Fibroblast of the aortic adventitia (primary cell): ENCODE data around the gene SVOP. TPM values are rescaled to one million over a fixed set of nuclear protein-coding genes. Genes with fewer than 3 reads are reported as not detected.

Experiments
- DNase-seq: peaks from one replicate; pipeline ENCODE4 v3.0.0-alpha.2; 2010; ENCODE audit warnings: low read depth
- H3K4me3 ChIP-seq: 2 replicates; pipeline ENCODE4 v1.5.1; 2011; ENCODE audit warnings: low read depth, mild to moderate bottlenecking, control low read depth, low read length, moderate library complexity
- total RNA-seq: library from RNA; depleted of rRNA; stranded (reverse); fragments of >200 nt; gene quantifications from 2 replicates; pipeline ENCODE4 v1.2.3, GENCODE V29; 2012; ENCODE audit warnings: low replicate concordance
- TF ChIP-seq, protein P1 (sequence below): IDR thresholded peaks from 2 replicates; pipeline ENCODE4 v1.5.1; 2011; ENCODE audit warnings: mild to moderate bottlenecking, low read length, control low read depth, inconsistent platforms; ENCODE audit not compliant: insufficient read depth

Gene SVOP
- total RNA-seq, 1 donor = not detected

DNA sequence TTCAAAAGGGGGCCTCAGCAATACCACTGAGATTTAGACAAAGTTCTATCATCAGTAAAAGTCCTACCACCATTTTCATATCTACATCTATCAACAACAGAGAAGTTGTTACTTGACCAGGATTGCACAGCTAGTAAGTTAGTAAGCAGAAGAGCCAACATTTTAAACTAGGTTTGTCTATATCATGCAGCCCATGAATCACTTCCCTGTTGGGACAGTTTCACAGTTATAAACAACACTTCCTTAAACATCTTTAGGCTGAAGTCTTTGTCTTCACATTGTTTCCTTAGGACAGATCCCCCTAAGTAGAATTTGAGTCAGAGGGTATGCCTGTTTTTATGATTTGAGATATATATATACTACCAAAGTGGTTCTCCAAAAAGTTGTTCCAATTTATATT is 72.5 kb downstream of the SVOP start:
- H3K4me3 ChIP-seq = no peak overlapping the region
- TF ChIP-seq, protein P1, sequence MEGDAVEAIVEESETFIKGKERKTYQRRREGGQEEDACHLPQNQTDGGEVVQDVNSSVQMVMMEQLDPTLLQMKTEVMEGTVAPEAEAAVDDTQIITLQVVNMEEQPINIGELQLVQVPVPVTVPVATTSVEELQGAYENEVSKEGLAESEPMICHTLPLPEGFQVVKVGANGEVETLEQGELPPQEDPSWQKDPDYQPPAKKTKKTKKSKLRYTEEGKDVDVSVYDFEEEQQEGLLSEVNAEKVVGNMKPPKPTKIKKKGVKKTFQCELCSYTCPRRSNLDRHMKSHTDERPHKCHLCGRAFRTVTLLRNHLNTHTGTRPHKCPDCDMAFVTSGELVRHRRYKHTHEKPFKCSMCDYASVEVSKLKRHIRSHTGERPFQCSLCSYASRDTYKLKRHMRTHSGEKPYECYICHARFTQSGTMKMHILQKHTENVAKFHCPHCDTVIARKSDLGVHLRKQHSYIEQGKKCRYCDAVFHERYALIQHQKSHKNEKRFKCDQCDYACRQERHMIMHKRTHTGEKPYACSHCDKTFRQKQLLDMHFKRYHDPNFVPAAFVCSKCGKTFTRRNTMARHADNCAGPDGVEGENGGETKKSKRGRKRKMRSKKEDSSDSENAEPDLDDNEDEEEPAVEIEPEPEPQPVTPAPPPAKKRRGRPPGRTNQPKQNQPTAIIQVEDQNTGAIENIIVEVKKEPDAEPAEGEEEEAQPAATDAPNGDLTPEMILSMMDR = no peak
- no peak for DNase-seq

GRCh38 chr12:108947097-108947496 is 73.8 kb downstream of the SVOP start:
- no peak overlapping the region for H3K4me3 ChIP-seq
- TF ChIP-seq, protein P1 = no peak
- DNase-seq = no peak

DNA sequence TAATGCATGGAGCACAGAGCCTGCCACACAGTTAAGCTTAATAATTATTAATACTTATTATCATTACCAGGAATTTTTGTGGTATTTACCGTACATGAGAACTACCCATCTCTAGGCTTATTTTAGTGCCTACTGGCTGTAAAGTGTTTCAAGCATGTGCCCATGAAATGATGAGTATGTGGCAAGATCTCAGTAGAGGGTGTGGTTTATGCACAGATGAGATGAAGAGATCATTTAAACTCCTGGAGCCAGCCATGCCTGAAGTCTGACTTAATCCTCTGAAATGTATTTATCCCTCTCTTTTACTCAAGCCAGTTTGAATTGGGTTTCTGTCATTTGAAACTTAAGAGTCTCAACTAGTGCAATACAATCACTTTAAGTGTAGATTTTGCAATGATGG is 80.7 kb downstream of the SVOP start:
- TF ChIP-seq, protein P1 = no peak

GRCh38 chr12:108939594-108939993 is 81.3 kb downstream of the SVOP start:
- TF ChIP-seq, protein P1 = no peak
- DNase-seq = peak; percentile 8
- H3K4me3 ChIP-seq = no peak overlapping the region

More for the DNA sequence above, 80.7 kb downstream of the SVOP start:
- DNase-seq = no peak
- no peak overlapping the region for H3K4me3 ChIP-seq

GRCh38 chr12:108938247-108938924 is 82.5 kb downstream of the SVOP start:
- DNase-seq = no peak
- TF ChIP-seq, protein P1 = no peak
- no peak overlapping the region for H3K4me3 ChIP-seq

- TF ChIP-seq, protein P1 = no peak
- no peak overlapping the region for H3K4me3 ChIP-seq
- no peak for DNase-seq
Measured at GRCh38 chr12:108935159-108935763, 85.6 kb downstream of the SVOP start.
